Measurements from ENCODE around the gene COL23A1. TPM values are rescaled to one million over a fixed set of nuclear protein-coding genes. Genes with fewer than 3 reads are reported as not detected.

COL23A1 gene
- total and polyA plus RNA-seq, 2 of the 8 experiments (the other 6 are each of a cell fraction or from before 2014, with no cell fraction given): 3.1 to 4.7 TPM

DNA sequence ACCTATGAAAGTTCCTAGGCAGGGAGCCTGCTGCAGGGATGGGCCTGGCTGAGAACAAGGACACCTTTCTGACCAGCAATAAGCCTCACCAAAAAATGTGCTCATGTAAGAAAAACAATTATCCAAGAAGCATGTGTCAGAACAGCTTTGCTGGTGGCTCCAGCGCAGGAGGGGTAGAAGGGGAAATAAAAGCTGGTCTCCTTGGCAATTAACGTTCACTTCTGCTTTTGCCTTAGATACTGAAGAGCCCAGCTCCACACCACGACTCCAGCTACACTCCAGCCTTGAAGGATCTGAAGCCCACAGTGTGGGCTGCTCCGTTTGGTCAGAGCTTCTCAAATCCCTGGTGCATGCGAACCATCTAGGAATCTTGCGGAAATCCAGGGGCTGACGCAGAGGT, 250.0 kb downstream of the COL23A1 start:
- Histone ChIP-seq H3K4me2 (ENCODE audit: insufficient read depth in 1 of 2, low read depth in 2 of 2, low read length in 2 of 2) (no peak overlapping the region), H2BK15ac (ENCODE audit: low read length) (no peak overlapping the region), H4K91ac (replicated peaks; ENCODE audit: insufficient read length, low read length) (no peak overlapping the region), H4K5ac (ENCODE audit: insufficient read length, low read depth, low read length) (no peak overlapping the region), H3K9ac (replicated peaks in 1 of 4; ENCODE audit: extremely low read depth in 1 of 4, low read depth in 3 of 4, low read length in 3 of 4) (no peak overlapping the region), H3K27ac (ENCODE audit: low read depth, low read length) (no peak overlapping the region), H2BK5ac (ENCODE audit: low read depth, low read length) (no peak overlapping the region), H3K56ac (replicated peaks; ENCODE audit: insufficient read length, low read depth, low read length) (no peak overlapping the region), H3K9me3 (ENCODE audit: insufficient read depth in 2 of 2, low read depth in 1 of 2, low read length in 1 of 2) (no peaks in the 10 kb centered on the region), H3K23ac (ENCODE audit: insufficient read length) (no peak overlapping the region), H3K79me2 (ENCODE audit: control insufficient read depth in 1 of 2, insufficient read depth in 2 of 2, low read length in 2 of 2) (no peaks in the 10 kb centered on the region), H2AFZ (ENCODE audit: low read length) (no peak overlapping the region), H3K14ac (ENCODE audit: insufficient read length) (no peak overlapping the region), H4K20me1 (replicated peaks in 1 of 2; ENCODE audit: control insufficient read depth in 1 of 2, insufficient read depth in 2 of 2, low read length in 2 of 2) (peaks cover 0 to 2% of the 10 kb centered on the region in 2 experiments), H2BK12ac (ENCODE audit: low read depth, low read length) (no peak overlapping the region), H3K18ac (ENCODE audit: extremely low read depth, low read length) (no peak overlapping the region), H3K36me3 (ENCODE audit: control insufficient read depth in 2 of 4, insufficient read depth in 4 of 4, low read length in 3 of 4) (no peaks in the 10 kb centered on the region), H3K23me2 (ENCODE audit: low read depth, low read length) (0 out of 2 replicates have a peak, but pooled peaks cover 1% of the 10 kb centered on the region), H3K27me3 (replicated peaks in 1 of 4; ENCODE audit: control insufficient read depth in 3 of 4, extremely low read depth in 1 of 4, insufficient read depth in 3 of 4, low read length in 3 of 4) (no peaks in the 10 kb centered on the region), H2BK120ac (replicated peaks; ENCODE audit: low read depth, low read length) (no peak overlapping the region), H3K4ac (replicated peaks; ENCODE audit: insufficient read length, low read depth, low read length) (no peak overlapping the region), H3K79me1 (ENCODE audit: low read depth, low read length) (no peaks in the 10 kb centered on the region), H3K4me3 (ENCODE audit: extremely low read depth in 1 of 4, insufficient read depth in 2 of 4, low read depth in 3 of 4, low read length in 4 of 4) (no peak overlapping the region), H3K4me1 (replicated peaks in 1 of 4; ENCODE audit: control insufficient read depth in 3 of 4, insufficient read depth in 4 of 4, low read length in 3 of 4) (0 out of 7 replicates have a peak, but pooled peaks cover 0 to 5% (median 0%) of the 10 kb centered on the region in 4 experiments), H2AK5ac (ENCODE audit: low read depth, low read length) (no peak overlapping the region), H2BK20ac (ENCODE audit: low read length) (no peak overlapping the region), H4K8ac (ENCODE audit: extremely low read depth, insufficient read depth, low read length) (no peak overlapping the region)
- ChIA-PET CTCF (ENCODE audit: partially characterized antibody) (interaction anchor here (0.7 to 1.6 kb wide), 3 partner anchors 35 to 121 kb away, joined by 3 to 5 read pairs (median 4); no protein-coding TSS in a partner anchor), POLR2A (ENCODE audit: partially characterized antibody) (no interaction called here)
- no peak for TF ChIP-seq EZH2 (IDR thresholded peaks at IDR 0.05; ENCODE audit: low read depth, low read length, severe bottlenecking)
- FAIRE-seq: no peak
- WGBS, 2 experiments (ENCODE audit: extremely low coverage in 1 of 2, insufficient coverage in 1 of 2, insufficient read length in 1 of 2, insufficient replicate concordance in 2 of 2, low coverage in 1 of 2, low lambda C conversion rate in 2 of 2, missing lambda C conversion rate in 1 of 2): 94% methylated on average over 7 of the region's 7 CpGs; no CpG with 5 or more reads in 1 of the 2 experiments
- no peak for DNase-seq (ENCODE audit: low read depth in 1 of 2, low spot score in 2 of 2)

Data from H1 (cell line).